Measurements from ENCODE around the gene ASPA. TPM values are rescaled to one million over a fixed set of nuclear protein-coding genes. Genes with fewer than 3 reads are reported as not detected.

ASPA gene
- total and polyA plus RNA-seq, 2 experiments from 2014 or later = 0.13 TPM; not detected in 1

- H3K4me3 Mint-ChIP-seq = no peak overlapping the region
- H3K4me1 Mint-ChIP-seq = peaks cover 19% of the 10 kb centered on the region
- Histone ChIP-seq H3K27me3 (ENCODE audit: insufficient read depth) (no peaks in the 10 kb centered on the region), H3F3A (replicated peaks; ENCODE audit: low read depth) (no peaks in the 10 kb centered on the region), H3K9me2 (ENCODE audit: insufficient read depth) (no peaks in the 10 kb centered on the region), H2AFZ (peak overlapping the region; percentile 39), H3K36me3 (ENCODE audit: insufficient read depth) (no peaks in the 10 kb centered on the region), H3K27ac (ENCODE audit: low read depth) (no peak overlapping the region), H3K4me2 (no peak overlapping the region), H3K4me1 (ENCODE audit: insufficient read depth) (peaks cover 27% of the 10 kb centered on the region), H3K4me3 (no peak overlapping the region), H4K20me1 (replicated peaks; ENCODE audit: insufficient read depth) (no peaks in the 10 kb centered on the region), H3K79me2 (replicated peaks; ENCODE audit: insufficient read depth) (no peaks in the 10 kb centered on the region)
- peaks cover 12% of the 10 kb centered on the region; the same call in 2 of the 3 replicates for H3K36me3 Mint-ChIP-seq (ENCODE audit: low read depth)
- no peak for DNase-seq (ENCODE audit: low spot score)
- TF ChIP-seq ZNF462 (CRISPR knock-in tag; IDR thresholded peaks at IDR 0.05) = no peak
- peaks cover 2% of the 10 kb centered on the region for H3K27me3 Mint-ChIP-seq (ENCODE audit: insufficient read depth, low read depth, poor library complexity)
- no peak for ATAC-seq
- peaks cover 14% of the 10 kb centered on the region for H3K9me3 Mint-ChIP-seq
- no peak overlapping the region for H3K27ac Mint-ChIP-seq
Measured at GRCh38 chr17:3501344-3501743, 25.5 kb downstream of the ASPA start.

GRCh38 chr17:3502466-3502865 lies 26.7 kb downstream of the ASPA start:
- Histone ChIP-seq H2AFZ (no peak overlapping the region), H3K4me1 (ENCODE audit: insufficient read depth) (peaks cover 18% of the 10 kb centered on the region), H3F3A (replicated peaks; ENCODE audit: low read depth) (no peaks in the 10 kb centered on the region), H4K20me1 (replicated peaks; ENCODE audit: insufficient read depth) (no peaks in the 10 kb centered on the region), H3K4me2 (no peak overlapping the region), H3K27ac (ENCODE audit: low read depth) (no peak overlapping the region), H3K9me2 (ENCODE audit: insufficient read depth) (peaks cover 2% of the 10 kb centered on the region), H3K4me3 (no peak overlapping the region), H3K27me3 (ENCODE audit: insufficient read depth) (no peaks in the 10 kb centered on the region), H3K36me3 (ENCODE audit: insufficient read depth) (no peaks in the 10 kb centered on the region), H3K79me2 (replicated peaks; ENCODE audit: insufficient read depth) (no peaks in the 10 kb centered on the region)
- Mint-ChIP-seq H3K27ac (no peak overlapping the region), H3K4me1 (peaks cover 14% of the 10 kb centered on the region), H3K27me3 (ENCODE audit: insufficient read depth, low read depth, poor library complexity) (peaks cover 6% of the 10 kb centered on the region), H3K36me3 (ENCODE audit: low read depth) (peaks cover 12% of the 10 kb centered on the region; the same call in 2 of the 3 replicates), H3K9me3 (peaks cover 14% of the 10 kb centered on the region), H3K4me3 (no peak overlapping the region)
- DNase-seq (ENCODE audit: low spot score) (no peak), ATAC-seq (no peak)
- TF ChIP-seq ZNF114 (CRISPR knock-in tag; IDR thresholded peaks at IDR 0.05) (no peak), EZH2 (IDR thresholded peaks at IDR 0.05; ENCODE audit: low read depth, unreplicated experiment) (no peak), REST (IDR thresholded peaks at IDR 0.05; ENCODE audit: unreplicated experiment) (no peak), POLR2AphosphoS5 (IDR thresholded peaks at IDR 0.05; ENCODE audit: low read depth) (no peak), STAT1 (IDR thresholded peaks at IDR 0.05; ENCODE audit: unreplicated experiment) (no peak), EZH2phosphoT487 (IDR thresholded peaks at IDR 0.05; ENCODE audit: unreplicated experiment) (no peak)

Data from GM23338 (cell line).